Endodermal cell (in vitro differentiated cells): ENCODE results near the gene C5orf22. TPM values are rescaled to one million over a fixed set of nuclear protein-coding genes. Genes with fewer than 3 reads are reported as not detected.

Source experiments
- DNase-seq: peaks from one replicate; pipeline ENCODE4 v3.0.0-alpha.2; 2017
- H3K27ac ChIP-seq: 2 replicates; pipeline ENCODE4 v1.5.1; 2013; ENCODE audit warnings: mild to moderate bottlenecking, low read depth, low read length, moderate library complexity
- H3K27me3 ChIP-seq: 2 replicates; pipeline ENCODE4 v1.6.1; 2013; ENCODE audit warnings: mild to moderate bottlenecking, low read length, moderate library complexity; ENCODE audit not compliant: insufficient read depth, control insufficient read depth, poor library complexity, severe bottlenecking
- H3K36me3 ChIP-seq: 2 replicates; pipeline ENCODE4 v1.7.0; 2013; ENCODE audit warnings: mild to moderate bottlenecking, low read length, moderate library complexity; ENCODE audit not compliant: control insufficient read depth, insufficient read depth
- H3K4me1 ChIP-seq: one replicate; pipeline ENCODE4 v1.7.0; 2013; ENCODE audit warnings: low read length; ENCODE audit not compliant: control insufficient read depth, insufficient read depth
- H3K4me3 ChIP-seq: 2 replicates; pipeline ENCODE4 v1.5.1; 2013; ENCODE audit warnings: mild to moderate bottlenecking, low read length, moderate library complexity
- H3K9ac ChIP-seq: 2 replicates; pipeline ENCODE4 v1.6.1; 2013; ENCODE audit warnings: mild to moderate bottlenecking, low read length, moderate library complexity; ENCODE audit not compliant: poor library complexity, severe bottlenecking; ENCODE audit errors: extremely low read depth
- H3K9me3 ChIP-seq: 2 replicates; pipeline ENCODE4 v1.6.1; 2013; ENCODE audit warnings: mild to moderate bottlenecking, low read length, moderate library complexity; ENCODE audit not compliant: control insufficient read depth
- H3K27ac Mint-ChIP-seq: 2 replicates; pipeline ENCODE4 v1.8.0; 2020; ENCODE audit warnings: mixed read lengths
- H3K27me3 Mint-ChIP-seq: 2 replicates; pipeline ENCODE4 v1.8.0; 2021; ENCODE audit warnings: mild to moderate bottlenecking, mixed read lengths; ENCODE audit not compliant: insufficient read depth
- H3K36me3 Mint-ChIP-seq: 2 replicates; pipeline ENCODE4 v1.8.0; 2020; ENCODE audit warnings: low read depth, mixed read lengths
- H3K4me1 Mint-ChIP-seq: 2 replicates; pipeline ENCODE4 v1.8.0; 2020; ENCODE audit warnings: mixed read lengths
- H3K4me3 Mint-ChIP-seq: 2 replicates; pipeline ENCODE4 v1.8.0; 2020; ENCODE audit warnings: mild to moderate bottlenecking, moderate library complexity, mixed read lengths
- H3K9me3 Mint-ChIP-seq: 2 replicates; pipeline ENCODE4 v1.8.0; 2020; ENCODE audit warnings: mild to moderate bottlenecking, mixed read lengths
- WGBS, 2 experiments: methylation state at CpG; one replicate each; pipeline versions ENCODE4 v1.1.5 to v1.1.7; 2013; ENCODE audit warnings: missing lambda C conversion rate in 2 of 2, mixed read lengths in 1 of 2; ENCODE audit not compliant: insufficient coverage in 1 of 2, insufficient read length in 1 of 2; 5-methylcytosine and 5-hydroxymethylcytosine counted together
- total RNA-seq, 2 donors: library from RNA; stranded (reverse); fragmentation: NEBNext Ultra II Directional in 1 of 2; extraction: Animal tissue kit (Norgen Biotek cat#: 25700) in 1 of 2; gene quantifications; 2 replicates in 1 of 2; 3 replicates in 1 of 2; pipeline ENCODE4 v1.2.1, GENCODE V29; 2021
- TF ChIP-seq, protein P1 (sequence below): fragments of 200-600 bp; sonication (generic); conservative IDR thresholded peaks from 2 replicates; pipeline ENCODE4 v1.5.0; 2021; ENCODE audit warnings: antibody characterized with exemption, mild to moderate bottlenecking

C5orf22 gene
- total RNA-seq, 2 donors from 2014 or later = 44.2 to 52.7 TPM

DNA sequence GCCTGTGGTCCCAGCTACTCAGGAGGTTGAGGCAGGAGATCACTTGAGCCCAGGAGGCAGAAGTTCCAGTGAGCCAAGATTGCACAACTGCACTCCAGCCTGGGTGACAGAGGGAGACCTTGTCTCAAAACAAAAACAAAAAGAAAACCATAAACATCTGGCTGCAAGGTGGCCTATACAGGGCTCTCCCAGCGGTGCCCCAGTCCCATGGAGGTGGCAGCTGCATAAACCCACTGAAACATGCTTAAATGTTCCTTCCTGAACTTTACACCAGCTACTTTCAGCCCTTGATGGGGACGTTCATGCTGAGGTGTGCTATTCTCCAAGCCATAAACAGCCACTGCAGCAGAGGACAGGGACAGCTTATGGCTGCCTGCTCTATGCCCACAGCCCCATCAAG is 35.8 kb upstream of the C5orf22 start:
- Mint-ChIP-seq H3K4me3 (no peak overlapping the region), H3K27ac (peak overlapping the region; percentile 55), H3K27me3 (no peaks in the 10 kb centered on the region), H3K4me1 (peaks cover 18% of the 10 kb centered on the region), H3K9me3 (no peaks in the 10 kb centered on the region), H3K36me3 (peaks cover 73% of the 10 kb centered on the region)
- TF ChIP-seq, protein P1, sequence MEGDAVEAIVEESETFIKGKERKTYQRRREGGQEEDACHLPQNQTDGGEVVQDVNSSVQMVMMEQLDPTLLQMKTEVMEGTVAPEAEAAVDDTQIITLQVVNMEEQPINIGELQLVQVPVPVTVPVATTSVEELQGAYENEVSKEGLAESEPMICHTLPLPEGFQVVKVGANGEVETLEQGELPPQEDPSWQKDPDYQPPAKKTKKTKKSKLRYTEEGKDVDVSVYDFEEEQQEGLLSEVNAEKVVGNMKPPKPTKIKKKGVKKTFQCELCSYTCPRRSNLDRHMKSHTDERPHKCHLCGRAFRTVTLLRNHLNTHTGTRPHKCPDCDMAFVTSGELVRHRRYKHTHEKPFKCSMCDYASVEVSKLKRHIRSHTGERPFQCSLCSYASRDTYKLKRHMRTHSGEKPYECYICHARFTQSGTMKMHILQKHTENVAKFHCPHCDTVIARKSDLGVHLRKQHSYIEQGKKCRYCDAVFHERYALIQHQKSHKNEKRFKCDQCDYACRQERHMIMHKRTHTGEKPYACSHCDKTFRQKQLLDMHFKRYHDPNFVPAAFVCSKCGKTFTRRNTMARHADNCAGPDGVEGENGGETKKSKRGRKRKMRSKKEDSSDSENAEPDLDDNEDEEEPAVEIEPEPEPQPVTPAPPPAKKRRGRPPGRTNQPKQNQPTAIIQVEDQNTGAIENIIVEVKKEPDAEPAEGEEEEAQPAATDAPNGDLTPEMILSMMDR = no peak
- H3K9ac ChIP-seq = no peak overlapping the region
- H3K9me3 ChIP-seq = no peaks in the 10 kb centered on the region
- H3K27me3 ChIP-seq = no peaks in the 10 kb centered on the region
- H3K27ac ChIP-seq = no peak overlapping the region
- no peaks in the 10 kb centered on the region for H3K4me1 ChIP-seq
- no peak for DNase-seq
- WGBS, 2 experiments = 90 to 91% methylated on average over 1 to 2 of the region's 2 CpGs
- H3K36me3 ChIP-seq = peaks cover 96% of the 10 kb centered on the region
- H3K4me3 ChIP-seq = no peak overlapping the region

DNA sequence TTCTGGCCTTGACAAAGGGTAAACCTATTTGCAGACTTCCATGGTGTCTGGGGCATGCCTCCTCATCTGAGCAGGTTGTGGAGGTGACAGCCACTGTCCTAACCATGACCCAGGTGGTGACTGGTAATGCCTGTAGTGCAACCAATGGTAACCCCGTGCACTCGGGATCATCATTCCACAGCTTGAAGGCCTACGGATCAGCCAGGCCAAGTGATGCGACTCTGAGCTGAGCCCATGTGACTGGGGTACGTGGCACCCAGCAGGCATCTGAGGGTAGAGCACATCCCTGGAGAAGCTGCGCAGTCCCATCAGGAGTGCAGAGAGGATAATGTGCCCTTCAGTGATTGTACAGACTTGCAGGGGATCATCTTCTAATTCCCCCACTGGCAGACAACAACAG is 35.2 kb upstream of the C5orf22 start:
- H3K27ac Mint-ChIP-seq = no peak overlapping the region
- no peaks in the 10 kb centered on the region for H3K4me1 ChIP-seq
- TF ChIP-seq, protein P1 = no peak
- peaks cover 75% of the 10 kb centered on the region for H3K36me3 Mint-ChIP-seq
- H3K4me1 Mint-ChIP-seq = peaks cover 15% of the 10 kb centered on the region
- H3K9me3 Mint-ChIP-seq = no peaks in the 10 kb centered on the region
- H3K9ac ChIP-seq = no peak overlapping the region
- no peak for DNase-seq
- H3K27me3 ChIP-seq = no peaks in the 10 kb centered on the region
- no peaks in the 10 kb centered on the region for H3K27me3 Mint-ChIP-seq
- no peaks in the 10 kb centered on the region for H3K9me3 ChIP-seq
- peaks cover 95% of the 10 kb centered on the region for H3K36me3 ChIP-seq
- no peak overlapping the region for H3K4me3 ChIP-seq
- WGBS, 2 experiments = 94 to 96% methylated on average over 3 to 6 of the region's 6 CpGs
- no peak overlapping the region for H3K27ac ChIP-seq
- H3K4me3 Mint-ChIP-seq = no peak overlapping the region

DNA sequence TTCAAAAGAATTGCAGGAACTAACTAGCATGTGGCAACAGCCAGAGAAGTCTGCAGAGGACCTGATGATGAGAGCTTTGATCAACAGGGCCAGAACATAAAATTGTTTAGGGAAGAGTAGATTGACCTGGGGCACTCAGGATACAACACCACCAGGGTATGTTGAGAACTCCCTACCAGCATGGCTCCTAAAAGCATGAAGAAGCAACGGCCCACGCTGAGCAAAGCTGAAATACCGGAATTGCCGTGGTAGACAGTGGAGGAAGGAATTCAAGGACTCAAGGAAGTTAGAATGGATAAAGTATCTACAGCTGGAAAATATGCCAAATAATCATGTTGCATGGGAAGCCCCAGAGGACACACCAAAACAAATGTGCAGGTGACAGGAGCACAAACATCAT is 31.8 kb upstream of the C5orf22 start:
- TF ChIP-seq, protein P1 = no peak
- Mint-ChIP-seq H3K27ac (no peak overlapping the region), H3K9me3 (no peaks in the 10 kb centered on the region), H3K27me3 (no peaks in the 10 kb centered on the region), H3K4me1 (no peaks in the 10 kb centered on the region), H3K36me3 (peaks cover 89% of the 10 kb centered on the region), H3K4me3 (no peak overlapping the region)
- no peaks in the 10 kb centered on the region for H3K27me3 ChIP-seq
- H3K9ac ChIP-seq = no peak overlapping the region
- no peaks in the 10 kb centered on the region for H3K4me1 ChIP-seq
- H3K36me3 ChIP-seq = peaks cover 98% of the 10 kb centered on the region
- H3K4me3 ChIP-seq = no peak overlapping the region
- 96 to 100% methylated on average over 4 of the region's 4 CpGs for WGBS, 2 experiments
- no peaks in the 10 kb centered on the region for H3K9me3 ChIP-seq
- no peak for DNase-seq
- no peak overlapping the region for H3K27ac ChIP-seq
